SU-DHL-6 (cell line): ENCODE measurements around the gene ITIH3.

Experiments used
- H2AFZ ChIP-seq: fragments of 200-600 bp; sonication (generic); 2 replicates; pipeline ENCODE4 v1.6.1; 2014; ENCODE audit warnings: low read depth, mild to moderate bottlenecking, moderate library complexity, mixed read lengths, antibody characterized with exemption, low read length; ENCODE audit not compliant: severe bottlenecking
- H3F3A ChIP-seq: fragments of 200-600 bp; shearing (Covaris generic); 2 replicates; pipeline ENCODE4 v1.6.0; 2016; ENCODE audit warnings: antibody characterized with exemption, mild to moderate bottlenecking; ENCODE audit not compliant: insufficient read depth
- H3K27ac ChIP-seq: fragments of 200-600 bp; sonication (generic); 2 replicates; pipeline ENCODE4 v1.5.1; 2016; ENCODE audit warnings: low read depth, mild to moderate bottlenecking, low read length, moderate library complexity, mixed read lengths
- H3K27me3 ChIP-seq: fragments of 200-600 bp; sonication (generic), shearing (Covaris generic); 2 replicates; pipeline ENCODE4 v1.6.0; 2014; ENCODE audit warnings: mild to moderate bottlenecking, low read length
- H3K36me3 ChIP-seq: fragments of 200-600 bp; sonication (generic); 2 replicates; pipeline ENCODE4 v1.6.1; 2014; ENCODE audit warnings: mild to moderate bottlenecking, low read length, mixed read lengths
- H3K4me2 ChIP-seq: fragments of 300-600, 200-600 bp; shearing (Covaris generic), sonication (generic); 2 replicates; pipeline ENCODE4 v1.6.0; 2014; ENCODE audit warnings: low read length, low read depth, mild to moderate bottlenecking; ENCODE audit not compliant: poor library complexity, severe bottlenecking
- H3K4me3 ChIP-seq: fragments of 200-600 bp; sonication (generic); 2 replicates; pipeline ENCODE4 v1.5.1; 2014; ENCODE audit warnings: antibody characterized with exemption, low read length, mild to moderate bottlenecking, mixed read lengths; ENCODE audit not compliant: insufficient read depth, poor library complexity, severe bottlenecking
- H3K79me2 ChIP-seq: fragments of 200-600 bp; sonication (generic); 2 replicates; pipeline ENCODE4 v1.6.1; 2014; ENCODE audit warnings: mild to moderate bottlenecking, low read length, moderate library complexity; ENCODE audit not compliant: insufficient read depth
- H3K9ac ChIP-seq: fragments of 200-600 bp; sonication (generic); 2 replicates; pipeline ENCODE4 v1.7.0; 2014; ENCODE audit warnings: mild to moderate bottlenecking, low read length
- H3K9me2 ChIP-seq: fragments of 200-600 bp; sonication (generic); replicated peaks from 2 replicates; pipeline ENCODE4 v1.6.1; 2014; ENCODE audit warnings: low read length; ENCODE audit not compliant: insufficient read depth
- H3K9me3 ChIP-seq: fragments of 200-600 bp; sonication (generic); 2 replicates; pipeline ENCODE4 v1.6.1; 2014; ENCODE audit warnings: low read length, mixed read lengths; ENCODE audit not compliant: insufficient read depth
- H4K20me1 ChIP-seq: fragments of 200-600 bp; sonication (generic); 2 replicates; pipeline ENCODE4 v1.6.1; 2014; ENCODE audit warnings: low read depth, mild to moderate bottlenecking, antibody characterized with exemption, low read length, moderate library complexity, mixed read lengths
- CTCF ChIP-seq: fragments of 200-600 bp; sonication (generic); IDR thresholded peaks from one replicate; pipeline ENCODE4 v1.5.1; 2017; ENCODE audit warnings: antibody characterized with exemption, mild to moderate bottlenecking, low read length, moderate library complexity; ENCODE audit not compliant: insufficient read depth, poor library complexity, severe bottlenecking
- EZH2phosphoT487 ChIP-seq: fragments of 200-600 bp; sonication (generic), shearing (Covaris generic); conservative IDR thresholded peaks from 2 replicates; pipeline ENCODE4 v1.6.1; 2018; ENCODE audit warnings: mild to moderate bottlenecking, antibody characterized with exemption, low read length, moderate library complexity, mixed read lengths

Gene ITIH3

GRCh38 chr3:52795298-52795900 lies 803 bp downstream of the ITIH3 start:
- no peaks in the 10 kb centered on the region for H3K9me2 ChIP-seq
- no peaks in the 10 kb centered on the region for H3K79me2 ChIP-seq
- no peaks in the 10 kb centered on the region for H3F3A ChIP-seq
- H3K27ac ChIP-seq, result no peak overlapping the region
- H3K4me3 ChIP-seq, result no peak overlapping the region
- no peak overlapping the region for H3K9ac ChIP-seq
- TF ChIP-seq EZH2phosphoT487 (no peak), CTCF (no peak)
- H3K4me2 ChIP-seq, result no peak overlapping the region
- no peaks in the 10 kb centered on the region for H3K9me3 ChIP-seq
- no peaks in the 10 kb centered on the region for H4K20me1 ChIP-seq
- no peaks in the 10 kb centered on the region for H3K27me3 ChIP-seq
- no peaks in the 10 kb centered on the region for H3K36me3 ChIP-seq
- no peak overlapping the region for H2AFZ ChIP-seq

GRCh38 chr3:52796411-52796810 lies 1.8 kb downstream of the ITIH3 start:
- Histone ChIP-seq H3K27ac (no peak overlapping the region), H3K79me2 (no peaks in the 10 kb centered on the region), H3K9me3 (no peaks in the 10 kb centered on the region), H2AFZ (no peak overlapping the region), H3K4me3 (no peak overlapping the region), H3F3A (no peaks in the 10 kb centered on the region), H3K27me3 (no peaks in the 10 kb centered on the region), H4K20me1 (no peaks in the 10 kb centered on the region), H3K9me2 (no peaks in the 10 kb centered on the region), H3K9ac (no peak overlapping the region), H3K4me2 (no peak overlapping the region), H3K36me3 (no peaks in the 10 kb centered on the region)
- TF ChIP-seq CTCF (no peak), EZH2phosphoT487 (no peak)

- no peak overlapping the region for H2AFZ ChIP-seq
- no peak overlapping the region for H3K27ac ChIP-seq
- H3F3A ChIP-seq, result no peaks in the 10 kb centered on the region
- TF ChIP-seq CTCF (no peak), EZH2phosphoT487 (no peak)
- H3K4me2 ChIP-seq, result no peak overlapping the region
- H3K9ac ChIP-seq, result no peak overlapping the region
- H4K20me1 ChIP-seq, result no peaks in the 10 kb centered on the region
- H3K27me3 ChIP-seq, result no peaks in the 10 kb centered on the region
- H3K4me3 ChIP-seq, result no peak overlapping the region
- no peaks in the 10 kb centered on the region for H3K36me3 ChIP-seq
- no peaks in the 10 kb centered on the region for H3K79me2 ChIP-seq
- no peaks in the 10 kb centered on the region for H3K9me2 ChIP-seq
- H3K9me3 ChIP-seq, result no peaks in the 10 kb centered on the region
Observed at GRCh38 chr3:52798376-52798977, 3.9 kb downstream of the ITIH3 start.
